Activated CD8-positive, alpha-beta memory T cell treated with anti-CD3 and anti-CD28 coated beads for 48 hours (primary cell): Measurements from ENCODE around the gene ALOX5.

ENCODE experiments used
- DNase-seq, 3 experiments: peaks; one replicate each; pipeline ENCODE4 v3.0.0-alpha.2; 2020; ENCODE audit warnings: low read depth in 2 of 3, low spot score in 2 of 3

ALOX5 gene

DNA sequence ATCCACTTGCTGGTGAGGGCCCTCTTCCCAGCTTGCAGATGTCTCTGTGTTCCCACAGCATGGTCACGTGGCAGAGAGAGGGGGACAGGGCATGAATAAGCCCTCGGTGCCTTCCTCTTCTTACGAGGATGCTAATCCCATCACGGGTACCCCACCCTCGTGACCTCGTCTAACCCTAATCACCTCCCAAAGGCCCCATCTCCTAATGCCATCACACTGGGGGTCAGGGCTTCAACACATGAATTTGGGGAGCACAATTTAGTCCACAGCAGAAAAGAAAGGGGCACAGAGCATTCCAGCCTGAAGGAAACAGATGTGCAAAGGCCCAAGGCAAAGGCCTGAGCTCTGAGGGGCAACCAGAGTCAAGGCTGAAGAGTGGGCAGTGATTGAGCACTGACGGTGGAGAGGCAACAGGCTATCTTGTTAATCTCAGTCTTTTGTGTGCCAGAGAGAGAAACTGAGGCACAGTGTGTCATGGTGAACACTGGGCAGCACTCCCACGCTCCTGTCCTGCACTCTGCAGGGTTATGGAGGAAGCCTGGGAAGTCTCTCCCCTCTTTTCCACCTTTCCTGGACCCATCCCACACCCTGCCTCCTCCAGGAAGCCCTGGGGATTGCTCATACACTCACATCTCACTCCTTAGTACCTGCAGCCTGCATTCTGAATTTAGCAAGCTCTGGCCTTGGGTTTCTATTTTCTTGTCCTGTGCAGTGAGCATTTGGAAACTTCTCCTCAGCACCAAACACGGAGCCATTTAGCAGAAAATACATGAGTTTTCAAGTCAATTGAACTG lies 49.0 kb downstream of the ALOX5 start:
- DNase-seq: no peak

DNA sequence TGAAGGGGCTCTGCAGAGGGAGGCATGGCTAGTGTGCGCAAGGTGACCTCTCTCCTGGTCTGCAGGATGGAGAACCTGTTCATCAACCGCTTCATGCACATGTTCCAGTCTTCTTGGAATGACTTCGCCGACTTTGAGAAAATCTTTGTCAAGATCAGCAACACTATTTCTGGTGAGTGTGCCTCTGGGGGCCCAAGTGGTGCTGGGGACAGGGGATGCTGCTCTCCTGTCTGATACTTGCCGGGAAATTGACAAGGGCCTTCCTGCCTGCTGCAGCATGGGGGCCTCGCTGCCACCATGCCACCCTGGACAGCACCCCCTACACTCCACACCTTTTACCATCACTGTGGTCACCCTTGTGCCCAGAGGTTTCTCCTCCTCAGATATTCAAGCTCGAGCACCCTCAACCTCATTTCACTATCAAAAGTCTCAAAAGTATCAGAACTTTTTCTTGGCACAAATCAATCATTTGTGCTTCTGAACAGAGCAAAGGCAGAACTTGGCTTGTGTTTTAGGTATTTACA lies 50.0 kb downstream of the ALOX5 start:
- no peak for DNase-seq

DNA sequence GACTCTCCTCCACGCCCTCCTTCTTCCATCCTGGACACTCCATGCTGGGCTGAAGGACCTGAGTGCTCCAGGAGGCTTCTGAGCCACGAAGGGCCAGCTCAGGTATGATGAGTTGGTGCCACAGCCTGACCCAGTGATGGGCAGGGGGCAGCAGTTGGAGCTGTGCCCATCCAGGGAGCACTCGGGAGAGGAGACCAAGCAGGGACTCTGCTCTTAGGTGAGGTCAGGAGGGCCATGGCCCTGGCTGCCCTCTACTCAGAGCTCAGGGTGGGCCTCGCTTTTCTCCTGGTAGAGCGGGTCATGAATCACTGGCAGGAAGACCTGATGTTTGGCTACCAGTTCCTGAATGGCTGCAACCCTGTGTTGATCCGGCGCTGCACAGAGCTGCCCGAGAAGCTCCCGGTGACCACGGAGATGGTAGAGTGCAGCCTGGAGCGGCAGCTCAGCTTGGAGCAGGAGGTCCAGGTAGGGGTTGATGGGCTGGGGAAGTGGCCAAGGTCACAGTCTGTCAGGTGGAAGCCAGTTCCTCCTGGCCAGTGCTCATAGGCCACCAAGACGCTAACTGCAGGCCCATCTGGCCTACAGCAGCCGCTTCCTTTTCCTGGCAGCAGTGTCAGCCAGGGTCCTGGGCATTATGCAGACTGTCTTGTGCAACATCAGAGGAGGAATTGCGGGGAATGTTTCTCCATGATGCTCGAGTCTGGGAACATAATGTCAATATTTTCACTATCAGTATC lies 50.8 kb downstream of the ALOX5 start:
- no peak for DNase-seq

DNA sequence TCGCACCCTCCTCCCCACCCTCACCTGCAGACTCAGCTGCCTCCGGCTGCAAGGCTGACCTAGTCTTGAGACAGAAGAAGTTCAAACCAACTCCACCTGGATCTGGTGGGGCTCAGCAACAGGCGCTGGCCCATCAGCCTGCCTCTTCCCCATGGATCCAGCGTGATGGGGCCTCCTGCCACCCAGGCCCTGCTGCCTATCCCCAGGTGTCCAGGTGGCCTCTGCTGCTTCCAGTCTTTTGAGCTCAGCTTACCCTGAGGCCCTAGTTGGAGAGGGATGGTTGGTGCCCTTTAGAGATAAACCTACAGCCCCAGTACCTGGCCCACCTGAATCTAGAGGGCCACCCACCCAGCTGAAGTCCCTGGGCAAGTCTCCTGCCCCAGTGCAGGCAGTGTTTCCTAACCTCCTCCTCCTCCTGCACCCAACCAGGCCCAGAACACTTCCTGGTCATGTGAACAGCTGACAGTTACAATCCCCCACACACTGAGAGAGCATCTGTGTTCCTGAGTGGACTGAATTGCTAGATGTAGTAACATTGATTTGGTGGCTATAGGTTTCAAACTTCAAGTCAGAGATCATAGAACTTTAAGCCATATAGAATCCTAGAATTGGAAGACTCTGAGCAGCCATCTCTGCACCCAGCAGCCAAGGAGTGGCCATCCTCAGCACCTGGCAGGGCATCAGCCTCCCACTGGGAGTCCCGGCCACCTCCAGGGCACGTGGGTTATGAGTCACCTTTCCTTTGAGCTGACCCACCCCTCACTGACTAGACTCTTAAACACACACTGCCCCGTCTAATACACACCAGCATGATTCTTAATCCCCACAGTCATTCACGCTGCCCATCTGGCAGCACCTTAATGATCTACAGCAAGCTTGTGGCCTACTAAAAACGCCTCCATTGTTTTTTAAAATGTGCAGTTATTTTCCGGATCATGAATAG lies 51.9 kb downstream of the ALOX5 start:
- no peak for DNase-seq

GRCh38 chr10:45427262-45427969 lies 53.4 kb downstream of the ALOX5 start:
- DNase-seq: no peak

GRCh38 chr10:45427970-45428366 lies 54.0 kb downstream of the ALOX5 start:
- no peak for DNase-seq

- DNase-seq: no peak
Measured at GRCh38 chr10:45428611-45429510, 54.8 kb downstream of the ALOX5 start.

GRCh38 chr10:45429790-45430189 lies 55.8 kb downstream of the ALOX5 start:
- no peak for DNase-seq

- no peak for DNase-seq
Measured at GRCh38 chr10:45432113-45432512, 58.1 kb downstream of the ALOX5 start.

DNA sequence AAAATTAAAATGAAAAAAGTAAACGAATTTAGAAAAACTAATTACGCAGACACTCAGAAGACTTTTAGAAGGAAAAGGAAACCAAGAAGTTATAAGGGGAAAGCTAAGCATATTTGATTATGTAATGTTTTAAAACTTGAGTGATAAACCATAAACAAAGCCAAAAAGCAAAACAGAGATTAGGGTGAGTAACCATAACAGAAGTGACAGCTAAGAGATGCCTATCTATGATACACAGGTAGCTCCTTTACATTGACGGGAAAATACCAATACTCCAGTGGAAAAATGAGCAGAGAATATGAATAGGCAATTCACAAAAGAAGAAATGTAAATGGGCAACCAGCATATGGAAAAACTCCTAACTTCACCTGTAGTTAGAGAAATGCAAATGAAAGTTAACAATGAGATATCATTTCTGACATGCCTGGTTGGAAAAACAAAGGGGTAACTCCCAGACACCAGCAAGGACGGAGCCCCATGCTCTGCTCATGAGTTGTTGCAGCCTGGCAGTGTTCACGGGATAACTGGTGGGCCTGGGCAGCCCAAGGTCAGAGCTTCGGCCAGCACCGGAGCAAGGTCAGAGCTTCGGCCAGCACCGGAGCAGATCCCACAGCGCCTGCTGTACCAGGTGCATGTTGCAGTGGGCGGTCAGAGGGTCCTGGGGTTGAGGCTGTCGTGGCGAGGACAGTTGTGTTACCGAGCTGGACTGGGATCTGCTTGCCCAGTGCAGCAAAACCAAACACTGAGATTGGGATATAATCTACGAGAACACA lies 58.9 kb downstream of the ALOX5 start:
- no peak for DNase-seq

GRCh38 chr10:45433716-45434469 lies 59.9 kb downstream of the ALOX5 start:
- DNase-seq: no peak

- no peak for DNase-seq
Measured at GRCh38 chr10:45437587-45438465, 63.8 kb downstream of the ALOX5 start.

GRCh38 chr10:45438466-45439090 lies 64.6 kb downstream of the ALOX5 start:
- no peak for DNase-seq

GRCh38 chr10:45439365-45439764 lies 65.3 kb downstream of the ALOX5 start:
- no peak for DNase-seq

DNA sequence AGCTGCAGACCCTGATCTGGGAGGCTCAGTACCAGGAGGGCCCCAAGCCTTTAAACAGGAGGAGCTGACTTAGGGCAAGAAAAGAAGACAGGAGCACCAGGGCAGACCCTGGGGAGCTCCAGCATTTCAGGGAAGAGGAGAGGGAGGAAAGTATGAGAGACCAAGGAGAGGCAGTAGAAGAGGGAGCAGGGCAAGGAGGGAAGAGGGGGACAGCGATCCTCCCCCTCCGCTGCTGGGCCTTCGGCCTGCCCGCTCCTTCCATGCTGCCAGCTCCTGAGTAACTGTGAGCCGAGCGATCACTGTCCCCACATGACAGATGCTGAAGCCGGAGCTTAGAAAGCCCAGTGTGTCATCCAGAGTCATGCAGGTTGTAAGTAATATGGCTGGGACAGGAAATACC lies 65.9 kb downstream of the ALOX5 start:
- no peak for DNase-seq

- no peak for DNase-seq
Measured at GRCh38 chr10:45440511-45441062, 66.6 kb downstream of the ALOX5 start.
